Fibroblast of lung (primary cell): ENCODE results near the gene HPX. TPM values are rescaled to one million over a fixed set of nuclear protein-coding genes. Genes with fewer than 3 reads are reported as not detected.

ENCODE experiments used
- DNase-seq, 2 donors: peaks; one replicate each; pipeline versions ENCODE4 v3.0.0 to v3.0.0-alpha.2; 2010; ENCODE audit warnings: low read depth in 2 of 2
- H2AFZ ChIP-seq: 2 replicates; pipeline ENCODE4 v1.5.1; 2012; ENCODE audit warnings: low read length, control low read depth, inconsistent platforms
- H3K27ac ChIP-seq: 2 replicates; pipeline ENCODE4 v1.5.1; 2011; ENCODE audit warnings: low read length, control low read depth; ENCODE audit not compliant: insufficient read depth
- H3K27me3 ChIP-seq: 2 replicates; pipeline ENCODE4 v1.5.1; 2011; ENCODE audit warnings: mild to moderate bottlenecking, low read length; ENCODE audit not compliant: control insufficient read depth, insufficient read depth
- H3K36me3 ChIP-seq: 2 replicates; pipeline ENCODE4 v1.5.1; 2011; ENCODE audit warnings: low read length; ENCODE audit not compliant: control insufficient read depth, insufficient read depth
- H3K4me1 ChIP-seq: 2 replicates; pipeline ENCODE4 v1.5.1; 2011; ENCODE audit warnings: low read length; ENCODE audit not compliant: control insufficient read depth, insufficient read depth; ENCODE audit errors: extremely low read depth
- H3K4me2 ChIP-seq: 2 replicates; pipeline ENCODE4 v1.5.1; 2011; ENCODE audit warnings: low read length, control low read depth; ENCODE audit not compliant: insufficient read depth; ENCODE audit errors: extremely low read depth
- H3K4me3 ChIP-seq, 4 experiments: fragments of 200-600 bp in 1 of 4; sonication (generic) in 1 of 4; replicated peaks in 1 of 4; 2 replicates each; pipeline ENCODE4 v1.5.1; 2011 to 2016; ENCODE audit warnings: low read length in 4 of 4, low read depth in 3 of 4, mild to moderate bottlenecking in 3 of 4, control low read depth in 2 of 4, inconsistent platforms in 1 of 4, mixed read lengths in 1 of 4; ENCODE audit not compliant: insufficient read depth in 1 of 4; ENCODE audit errors: control extremely low read depth in 1 of 4
- H3K79me2 ChIP-seq: 2 replicates; pipeline ENCODE4 v1.5.1; 2012; ENCODE audit warnings: mild to moderate bottlenecking, low read length, inconsistent platforms; ENCODE audit not compliant: control insufficient read depth, insufficient read depth
- H3K9ac ChIP-seq: 2 replicates; pipeline ENCODE4 v1.5.1; 2011; ENCODE audit warnings: mild to moderate bottlenecking, low read length, control low read depth; ENCODE audit not compliant: insufficient read depth
- H3K9me3 ChIP-seq: 2 replicates; pipeline ENCODE4 v1.5.1; 2012; ENCODE audit warnings: low read depth, low read length; ENCODE audit not compliant: control insufficient read depth, insufficient read depth
- H4K20me1 ChIP-seq: 2 replicates; pipeline ENCODE4 v1.5.1; 2011; ENCODE audit warnings: low read length; ENCODE audit not compliant: control insufficient read depth, insufficient read depth; ENCODE audit errors: extremely low read depth
- EZH2 ChIP-seq: IDR thresholded peaks from 2 replicates; pipeline ENCODE4 v1.5.1; 2012; ENCODE audit warnings: low read length, control low read depth, mild to moderate bottlenecking; ENCODE audit errors: missing control alignments
- polyA plus RNA-seq, 2 donors: library from polyadenylated mRNA; depleted of rRNA in 1 of 2; stranded (reverse) in 1 of 2; unstranded in 1 of 2; fragments of >200 nt; gene quantifications; 2 replicates each; pipeline ENCODE4 v1.2.1, GENCODE V29; 2011 to 2012; ENCODE audit warnings: missing spikeins in 1 of 2
- total RNA-seq: library from RNA; depleted of rRNA; stranded (reverse); fragments of >200 nt; gene quantifications from 2 replicates; pipeline ENCODE4 v1.2.1, GENCODE V29; 2014
- TF ChIP-seq, protein P1 (sequence below), 2 donors: IDR thresholded peaks in 1 of 2; conservative IDR thresholded peaks in 1 of 2; 1 replicate in 1 of 2; 2 replicates in 1 of 2; pipeline ENCODE4 v1.5.1; 2011 to 2012; ENCODE audit warnings: low read length in 2 of 2, control low read depth in 1 of 2, inconsistent platforms in 1 of 2, low read depth in 1 of 2, mild to moderate bottlenecking in 1 of 2

The HPX gene
- total and polyA plus RNA-seq, 2 donors (not counting 1 experiment from before 2014, with no cell fraction given): 0.18 to 0.83 TPM

DNA sequence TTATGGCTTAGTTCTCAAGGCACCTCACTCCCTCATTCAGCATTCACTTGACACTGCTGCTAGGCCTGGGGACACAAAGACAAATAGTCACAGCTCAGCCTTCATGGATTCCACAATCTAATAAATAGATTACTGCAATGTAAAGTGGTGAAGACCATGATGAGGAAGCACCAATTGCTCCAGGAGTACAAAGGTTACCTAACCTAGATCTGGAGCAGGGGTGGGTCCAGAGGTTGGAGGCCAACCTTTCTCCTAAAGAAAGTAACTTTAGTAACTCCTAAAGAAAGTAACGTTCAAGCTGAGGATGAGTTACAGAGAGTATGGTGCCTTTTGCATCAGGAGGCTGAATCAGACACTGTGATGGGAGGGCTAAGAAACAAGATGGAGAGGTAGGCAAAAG is 28.8 kb upstream of the HPX start:
- Histone ChIP-seq H3K79me2 (peaks cover 11% of the 10 kb centered on the region), H2AFZ (peak overlapping the region; percentile 78)

DNA sequence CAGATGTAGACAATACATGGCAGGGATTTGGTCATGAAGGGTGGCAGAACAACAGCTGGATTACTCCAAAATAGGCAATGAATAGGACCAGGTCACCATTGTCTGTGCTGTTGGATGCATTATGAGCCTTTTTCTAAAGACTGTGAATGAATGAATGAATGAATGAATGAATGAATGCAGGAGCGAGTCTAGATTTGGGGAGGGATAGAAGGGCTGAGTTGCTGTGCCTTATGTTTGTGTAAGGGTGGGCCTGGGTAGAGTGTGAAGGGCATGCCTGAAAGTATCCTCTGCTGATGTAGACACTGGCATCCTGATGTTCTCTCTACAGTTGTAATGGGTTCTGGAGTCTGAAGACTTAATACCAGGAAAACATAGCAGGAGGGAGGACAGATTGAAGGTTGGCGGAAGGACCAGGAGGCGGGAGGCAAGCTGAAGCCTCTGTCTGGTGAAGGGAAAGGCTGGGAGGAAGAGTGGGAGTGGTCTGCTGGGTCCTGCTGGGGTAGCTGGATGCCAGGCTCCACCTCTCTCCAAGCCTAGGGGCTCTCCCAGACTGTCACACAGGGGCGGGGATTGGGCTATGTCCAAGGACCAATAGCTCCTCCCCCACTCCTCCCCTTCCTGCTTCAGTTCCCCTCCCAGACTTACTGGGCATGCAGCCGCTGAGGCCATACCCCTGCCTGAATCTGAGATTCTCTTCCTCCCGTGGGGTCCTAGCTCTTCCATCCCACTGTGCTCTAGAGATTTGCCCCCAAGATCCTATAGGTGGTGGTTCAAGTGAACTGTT is 28.1 kb upstream of the HPX start:
- Histone ChIP-seq H3K9me3 (no peaks in the 10 kb centered on the region), H3K36me3 (peaks cover 4% of the 10 kb centered on the region), H3K4me1 (peaks cover 11% of the 10 kb centered on the region), H3K9ac (no peak overlapping the region), H2AFZ (peak overlapping the region; percentile 78), H3K27me3 (no peaks in the 10 kb centered on the region), H4K20me1 (no peaks in the 10 kb centered on the region), H3K79me2 (peaks cover 11% of the 10 kb centered on the region), H3K4me3 (no peak overlapping the region), H3K27ac (no peak overlapping the region), H3K4me2 (peak overlapping the region; percentile 26)
- no peak for TF ChIP-seq EZH2
- TF ChIP-seq, protein P1, sequence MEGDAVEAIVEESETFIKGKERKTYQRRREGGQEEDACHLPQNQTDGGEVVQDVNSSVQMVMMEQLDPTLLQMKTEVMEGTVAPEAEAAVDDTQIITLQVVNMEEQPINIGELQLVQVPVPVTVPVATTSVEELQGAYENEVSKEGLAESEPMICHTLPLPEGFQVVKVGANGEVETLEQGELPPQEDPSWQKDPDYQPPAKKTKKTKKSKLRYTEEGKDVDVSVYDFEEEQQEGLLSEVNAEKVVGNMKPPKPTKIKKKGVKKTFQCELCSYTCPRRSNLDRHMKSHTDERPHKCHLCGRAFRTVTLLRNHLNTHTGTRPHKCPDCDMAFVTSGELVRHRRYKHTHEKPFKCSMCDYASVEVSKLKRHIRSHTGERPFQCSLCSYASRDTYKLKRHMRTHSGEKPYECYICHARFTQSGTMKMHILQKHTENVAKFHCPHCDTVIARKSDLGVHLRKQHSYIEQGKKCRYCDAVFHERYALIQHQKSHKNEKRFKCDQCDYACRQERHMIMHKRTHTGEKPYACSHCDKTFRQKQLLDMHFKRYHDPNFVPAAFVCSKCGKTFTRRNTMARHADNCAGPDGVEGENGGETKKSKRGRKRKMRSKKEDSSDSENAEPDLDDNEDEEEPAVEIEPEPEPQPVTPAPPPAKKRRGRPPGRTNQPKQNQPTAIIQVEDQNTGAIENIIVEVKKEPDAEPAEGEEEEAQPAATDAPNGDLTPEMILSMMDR (conservative IDR thresholded peaks at IDR 0.05 in 1 of 2, IDR thresholded peaks at IDR 0.05 in 1 of 2; ENCODE audit: low read depth in 1 of 2, low read length in 2 of 2): no peak
- DNase-seq: peak; percentile 55 to 87

More for the DNA sequence above, 28.8 kb upstream of the HPX start:
- Histone ChIP-seq H3K9me3 (no peaks in the 10 kb centered on the region), H3K27me3 (no peaks in the 10 kb centered on the region), H4K20me1 (no peaks in the 10 kb centered on the region), H3K4me1 (peaks cover 12% of the 10 kb centered on the region), H3K4me3 (no peak overlapping the region), H3K4me2 (peak overlapping the region; percentile 26), H3K27ac (no peak overlapping the region), H3K36me3 (peaks cover 4% of the 10 kb centered on the region), H3K9ac (no peak overlapping the region)
- TF ChIP-seq, protein P1 (conservative IDR thresholded peaks at IDR 0.05 in 1 of 2, IDR thresholded peaks at IDR 0.05 in 1 of 2; ENCODE audit: low read depth in 1 of 2, low read length in 2 of 2): no peak
- TF ChIP-seq EZH2: no peak
- DNase-seq: no peak

DNA sequence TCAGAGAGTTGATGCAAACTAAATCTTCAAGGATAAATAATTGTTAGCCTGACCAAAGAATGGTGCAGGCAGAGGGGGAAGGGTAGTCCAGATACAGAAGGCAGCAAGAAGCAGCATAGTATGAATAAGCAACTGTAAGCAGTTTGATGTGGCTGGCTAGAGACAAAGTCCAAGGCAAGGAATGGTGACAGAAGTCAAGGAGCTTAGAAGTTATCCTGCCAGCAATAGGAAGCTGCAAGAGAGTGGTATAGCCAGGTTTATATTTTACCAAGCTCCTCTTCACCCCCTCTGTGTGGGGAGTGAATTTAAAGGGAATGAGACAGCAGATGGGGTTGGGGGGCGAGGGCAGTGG is 18.3 kb upstream of the HPX start:
- Histone ChIP-seq H3K79me2 (no peaks in the 10 kb centered on the region), H4K20me1 (no peaks in the 10 kb centered on the region), H3K27ac (no peak overlapping the region), H3K9ac (no peak overlapping the region), H3K36me3 (peaks cover 19% of the 10 kb centered on the region), H2AFZ (no peak overlapping the region), H3K4me1 (no peaks in the 10 kb centered on the region), H3K27me3 (no peaks in the 10 kb centered on the region), H3K4me2 (no peak overlapping the region), H3K9me3 (no peaks in the 10 kb centered on the region), H3K4me3 (no peak overlapping the region)
- DNase-seq: no peak
- no peak for TF ChIP-seq EZH2
- TF ChIP-seq, protein P1 (conservative IDR thresholded peaks at IDR 0.05 in 1 of 2, IDR thresholded peaks at IDR 0.05 in 1 of 2; ENCODE audit: low read depth in 1 of 2, low read length in 2 of 2): no peak
